Endothelial cell of umbilical vein (primary cell): Measurements from ENCODE around the gene FOXD2. TPM values are rescaled to one million over a fixed set of nuclear protein-coding genes. Genes with fewer than 3 reads are reported as not detected.

Experiments used
- BruUV-seq: library from RNA; stranded (reverse); fragments of 400-500 nt; replicated peaks from 2 replicates; lab custom pipeline; 2021; lab: Mats Ljungman, UMichigan
- CTCF ChIA-PET: fragments of 300-600, 350-600 bp; sonication (Branson Sonifier 250); formaldehyde crosslinking; loops from one replicate; lab custom pipeline; 2021; ENCODE audit warnings: antibody characterized with exemption, inconsistent platforms; lab: Charles Lee
- POLR2A ChIA-PET: fragments of 300-600, 350-600 bp; sonication (Branson Sonifier 250); formaldehyde crosslinking; loops from one replicate; lab custom pipeline; 2021; ENCODE audit warnings: antibody characterized with exemption, inconsistent platforms; lab: Charles Lee
- DNase-seq: peaks from one replicate; pipeline ENCODE4 v3.0.0-alpha.2; 2011; ENCODE audit warnings: low read depth, low spot score
- FAIRE-seq: peaks from 2 replicates; lab custom pipeline; 2011; peaks lifted over from hg19 to GRCh38; lab: Jason Lieb, UNC
- H2AFZ ChIP-seq: 2 replicates; pipeline ENCODE4 v1.6.0; 2012; ENCODE audit warnings: low read depth, low read length, control low read depth, inconsistent platforms
- H3K27ac ChIP-seq: 2 replicates; pipeline ENCODE4 v1.5.1; 2011; ENCODE audit warnings: low read depth, mild to moderate bottlenecking, control low read depth, low read length, moderate library complexity; ENCODE audit not compliant: insufficient read depth
- H3K27me3 ChIP-seq, 2 experiments: 2 replicates each; pipeline versions ENCODE4 v1.6.0 to v1.6.1; 2011; ENCODE audit warnings: low read length in 2 of 2, mixed read lengths in 1 of 2; ENCODE audit not compliant: control insufficient read depth in 2 of 2, insufficient read depth in 2 of 2
- H3K36me3 ChIP-seq, 2 experiments: 2 replicates in 1 of 2; 3 replicates in 1 of 2; pipeline ENCODE4 v1.5.1; 2011; ENCODE audit warnings: low read length in 2 of 2, mild to moderate bottlenecking in 1 of 2, moderate library complexity in 1 of 2; ENCODE audit not compliant: control insufficient read depth in 2 of 2, insufficient read depth in 2 of 2; ENCODE audit errors: extremely low read depth in 1 of 2
- H3K4me1 ChIP-seq: 3 replicates; pipeline ENCODE4 v1.5.1; 2011; ENCODE audit warnings: mild to moderate bottlenecking, low read length; ENCODE audit not compliant: control insufficient read depth, insufficient read depth; ENCODE audit errors: extremely low read depth
- H3K4me2 ChIP-seq: 2 replicates; pipeline ENCODE4 v1.6.1; 2011; ENCODE audit warnings: low read length, control low read depth, mixed read lengths; ENCODE audit not compliant: insufficient read depth
- H3K4me3 ChIP-seq, 3 experiments: fragments of 200-600 bp in 1 of 3; sonication (generic), shearing (Covaris generic) in 1 of 3; replicated peaks in 1 of 3; 2 replicates each; pipeline ENCODE4 v1.5.1; 2011 to 2016; ENCODE audit warnings: control low read depth in 3 of 3, low read length in 3 of 3, mild to moderate bottlenecking in 2 of 3, inconsistent platforms in 1 of 3, low read depth in 1 of 3, moderate library complexity in 1 of 3; ENCODE audit not compliant: insufficient read depth in 1 of 3
- H3K79me2 ChIP-seq: 2 replicates; pipeline ENCODE4 v1.6.0; 2012; ENCODE audit warnings: low read length, inconsistent platforms; ENCODE audit not compliant: control insufficient read depth, insufficient read depth
- H3K9ac ChIP-seq: replicated peaks from 2 replicates; pipeline ENCODE3; 2011; ENCODE audit warnings: low read length, control low read depth; ENCODE audit not compliant: insufficient read depth; ENCODE audit errors: extremely low read depth
- H3K9me1 ChIP-seq: replicated peaks from 3 replicates; pipeline ENCODE4 v1.6.0; 2011; ENCODE audit warnings: mild to moderate bottlenecking, low read length; ENCODE audit not compliant: control insufficient read depth, insufficient read depth; ENCODE audit errors: extremely low read depth
- H3K9me3 ChIP-seq: replicated peaks from 2 replicates; pipeline ENCODE4 v1.5.1; 2012; ENCODE audit warnings: low read length, inconsistent platforms; ENCODE audit not compliant: control insufficient read depth, insufficient read depth
- H4K20me1 ChIP-seq: replicated peaks from 2 replicates; pipeline ENCODE3; 2011; ENCODE audit warnings: mild to moderate bottlenecking, low read length; ENCODE audit not compliant: control insufficient read depth, insufficient read depth; ENCODE audit errors: extremely low read depth
- CTCF ChIP-seq, 2 donors: IDR thresholded peaks; 1 replicate in 1 of 2; 2 replicates in 1 of 2; pipeline ENCODE4 v1.5.1; 2011; ENCODE audit warnings: low read length in 2 of 2, mild to moderate bottlenecking in 2 of 2, moderate library complexity in 2 of 2, control low read depth in 1 of 2, inconsistent platforms in 1 of 2, low read depth in 1 of 2; ENCODE audit not compliant: insufficient read depth in 1 of 2; ENCODE audit errors: extremely low read depth in 1 of 2
- EZH2 ChIP-seq: IDR thresholded peaks from 2 replicates; pipeline ENCODE4 v1.6.1; 2012; ENCODE audit warnings: borderline replicate concordance, low read depth, mild to moderate bottlenecking, moderate library complexity, low read length, inconsistent platforms; ENCODE audit not compliant: severe bottlenecking
- FOS ChIP-seq: IDR thresholded peaks from 2 replicates; pipeline ENCODE4 v1.6.1; 2011; ENCODE audit warnings: mild to moderate bottlenecking, low read length, moderate library complexity, borderline replicate concordance; ENCODE audit not compliant: insufficient read depth
- GATA2 ChIP-seq: IDR thresholded peaks from 2 replicates; pipeline ENCODE4 v1.7.0; 2011; ENCODE audit warnings: low read depth, mild to moderate bottlenecking, moderate library complexity, mixed read lengths, low read length; ENCODE audit not compliant: insufficient read length, insufficient read depth
- JUN ChIP-seq: IDR thresholded peaks from 2 replicates; pipeline ENCODE4 v1.6.1; 2011; ENCODE audit warnings: borderline replicate concordance, low read depth; ENCODE audit not compliant: insufficient read length, insufficient read depth
- MAX ChIP-seq: IDR thresholded peaks from 2 replicates; pipeline ENCODE4 v1.6.1; 2011; ENCODE audit not compliant: insufficient read depth, insufficient read length
- MYC ChIP-seq: IDR thresholded peaks from one replicate; pipeline ENCODE4 v1.6.1; 2011; ENCODE audit warnings: mild to moderate bottlenecking, low read depth, low read length
- POLR2A ChIP-seq: IDR thresholded peaks from 2 replicates; pipeline ENCODE4 v1.6.1; 2012; ENCODE audit warnings: low read depth, mild to moderate bottlenecking, control low read depth, low read length
- POLR2AphosphoS5 ChIP-seq: IDR thresholded peaks from 2 replicates; pipeline ENCODE4 v1.6.1; 2012; ENCODE audit warnings: low read depth, mild to moderate bottlenecking, control low read depth, low read length, moderate library complexity; ENCODE audit not compliant: insufficient read depth
- dilution Hi-C: fragments of 300-500 bp; cut with MboI; formaldehyde crosslinking; loops from one replicate; pipeline ENCODE4 v1.15.0; 2019; ENCODE audit warnings: low sequenced_read_pairs; ENCODE audit not compliant: extremely low pct_ligation_motif_present
- intact Hi-C: fragments of 100-400 bp; cut with micrococcal nuclease; formaldehyde crosslinking; loops from one replicate; pipeline ENCODE4 v1.10.0; 2022
- polyA plus RNA-seq, 4 experiments: library from polyadenylated mRNA; depleted of rRNA in 3 of 4; stranded (reverse) in 3 of 4; unstranded in 1 of 4; fragments of >200 nt; gene quantifications; 2 replicates each; pipeline versions ENCODE4 v1.2.1 to v1.2.3, GENCODE V29; 2011 to 2012; ENCODE audit warnings: missing spikeins in 1 of 4
- total RNA-seq: library from RNA; stranded (reverse); gene quantifications from 2 replicates; pipeline ENCODE4 v1.2.3, GENCODE V29; 2021

Gene FOXD2
- total and polyA plus RNA-seq, 2 donors (not counting 3 experiments of a cell fraction or from before 2014, with no cell fraction given), result 0.01 to 0.09 TPM

- no peaks in the 10 kb centered on the region for H3K36me3 ChIP-seq
- dilution Hi-C loops, result loop anchor here (25.0 kb wide), 1 partner anchor 217 kb away; no protein-coding TSS in a partner anchor
- TF ChIP-seq JUN (no peak), MAX (no peak), POLR2AphosphoS5 (no peak), GATA2 (no peak), CTCF (IDR thresholded peaks at IDR 0.05; ENCODE audit: extremely low read depth in 1 of 2, insufficient read depth in 1 of 2, low read depth in 1 of 2, low read length in 2 of 2) (no peak), EZH2 (no peak), POLR2A (no peak), FOS (no peak), MYC (no peak)
- H3K27ac ChIP-seq, result no peak overlapping the region
- no peaks in the 10 kb centered on the region for H3K9me3 ChIP-seq
- no peaks in the 10 kb centered on the region for H3K9me1 ChIP-seq
- no peak for DNase-seq
- H4K20me1 ChIP-seq, result no peaks in the 10 kb centered on the region
- POLR2A ChIA-PET, result no interaction called here
- no peaks in the 10 kb centered on the region for H3K79me2 ChIP-seq
- no peak overlapping the region for H3K4me3 ChIP-seq
- H3K4me2 ChIP-seq, result no peak overlapping the region
- H2AFZ ChIP-seq, result no peak overlapping the region
- no TSS peak for BruUV-seq
- H3K4me1 ChIP-seq, result no peaks in the 10 kb centered on the region
- FAIRE-seq, result no peak
- CTCF ChIA-PET, result interaction anchor here (1.0 to 2.4 kb wide), 2 partner anchors 28 to 38 kb away, joined by 3 to 7 read pairs; no protein-coding TSS in a partner anchor
- H3K9ac ChIP-seq, result no peak overlapping the region
- no peaks in the 10 kb centered on the region for H3K27me3 ChIP-seq
- intact Hi-C loops, result no loop called here
Observed at GRCh38 chr1:47469910-47470309, 32.1 kb downstream of the FOXD2 start.
